WTC11 (cell line): ENCODE results near the gene NAGS. TPM values are rescaled to one million over a fixed set of nuclear protein-coding genes. Genes with fewer than 3 reads are reported as not detected.

ENCODE experiments used
- ATAC-seq: fragments of 200-7000 bp; cut with Tn5 transposase; 2 replicates; pipeline ENCODE4 v1.10.0; 2021; ENCODE audit warnings: mild to moderate bottlenecking, moderate library complexity
- CTCF ChIA-PET: fragments of 300-600 bp; sonication (Branson Sonifier 250); formaldehyde crosslinking; loops from one replicate; lab custom pipeline; 2021; ENCODE audit warnings: antibody characterized with exemption; lab: Charles Lee
- POLR2A ChIA-PET: fragments of 350-600 bp; sonication (Branson Sonifier 250); formaldehyde crosslinking; loops from one replicate; lab custom pipeline; 2021; ENCODE audit warnings: antibody characterized with exemption; lab: Charles Lee
- DNase-seq: peaks from one replicate; pipeline ENCODE4 v3.0.0; 2021; ENCODE audit warnings: low spot score
- H3K27ac Mint-ChIP-seq: 2 replicates; pipeline ENCODE4 v1.8.0; 2021; ENCODE audit warnings: mixed read lengths
- H3K27me3 Mint-ChIP-seq: 2 replicates; pipeline ENCODE4 v1.8.0; 2021; ENCODE audit warnings: low read depth, mild to moderate bottlenecking, moderate library complexity, mixed read lengths
- H3K36me3 Mint-ChIP-seq: 2 replicates; pipeline ENCODE4 v1.8.0; 2021; ENCODE audit warnings: mixed read lengths
- H3K4me1 Mint-ChIP-seq: 2 replicates; pipeline ENCODE4 v1.8.0; 2022; ENCODE audit warnings: mixed read lengths
- H3K4me3 Mint-ChIP-seq: 2 replicates; pipeline ENCODE4 v1.8.0; 2021; ENCODE audit warnings: mild to moderate bottlenecking, moderate library complexity, mixed read lengths
- H3K9me3 Mint-ChIP-seq: 2 replicates; pipeline ENCODE4 v1.8.0; 2021; ENCODE audit warnings: mixed read lengths
- ATF1 ChIP-seq: sonication (generic); formaldehyde crosslinking; IDR thresholded peaks from 2 replicates; pipeline ENCODE4 v1.8.1; 2023; ENCODE audit warnings: mild to moderate bottlenecking, moderate library complexity, missing genetic modification reagents
- ETV6 ChIP-seq: sonication (generic); formaldehyde crosslinking; IDR thresholded peaks from 2 replicates; pipeline ENCODE4 v1.8.1; 2022; ENCODE audit warnings: mild to moderate bottlenecking, missing genetic modification reagents
- GABPB1 ChIP-seq: sonication (generic); formaldehyde crosslinking; IDR thresholded peaks from 2 replicates; pipeline ENCODE4 v1.8.1; 2023; ENCODE audit warnings: mild to moderate bottlenecking, missing genetic modification reagents
- MYBL2 ChIP-seq: sonication (generic); formaldehyde crosslinking; IDR thresholded peaks from 2 replicates; pipeline ENCODE4 v1.8.1; 2023; ENCODE audit warnings: mild to moderate bottlenecking, moderate library complexity, missing genetic modification reagents
- NR3C1 ChIP-seq: sonication (generic); formaldehyde crosslinking; conservative IDR thresholded peaks from 2 replicates; pipeline ENCODE4 v1.8.1; 2023; ENCODE audit warnings: low read depth, mild to moderate bottlenecking, missing genetic modification reagents
- OVOL2 ChIP-seq: fragments of 250-450 bp; sonication (Bioruptor Pico); IDR thresholded peaks from 2 replicates; pipeline ENCODE4 v1.9.0; 2021; ENCODE audit warnings: mild to moderate bottlenecking, borderline replicate concordance
- RELA ChIP-seq: sonication (generic); formaldehyde crosslinking; IDR thresholded peaks from 2 replicates; pipeline ENCODE4 v1.8.1; 2022; ENCODE audit warnings: missing genetic modification reagents, mild to moderate bottlenecking, borderline replicate concordance
- ZBTB21 ChIP-seq: sonication (generic); formaldehyde crosslinking; IDR thresholded peaks from 2 replicates; pipeline ENCODE4 v1.8.1; 2023; ENCODE audit warnings: mild to moderate bottlenecking, missing genetic modification reagents, borderline replicate concordance
- ZNF317 ChIP-seq: sonication (generic); formaldehyde crosslinking; IDR thresholded peaks from 2 replicates; pipeline ENCODE4 v1.8.1; 2023; ENCODE audit warnings: low read depth, mild to moderate bottlenecking, moderate library complexity, missing genetic modification reagents, borderline replicate concordance
- total RNA-seq: library from RNA; stranded (reverse); gene quantifications from 3 replicates; pipeline ENCODE4 v1.2.3, GENCODE V29; 2021
- TF ChIP-seq, protein P1 (sequence below): sonication (generic); formaldehyde crosslinking; IDR thresholded peaks from 2 replicates; pipeline ENCODE4 v1.8.1; 2022; ENCODE audit warnings: low read depth, mild to moderate bottlenecking, moderate library complexity, missing genetic modification reagents, borderline replicate concordance
- TF ChIP-seq, protein P2 (sequence below): sonication (generic); formaldehyde crosslinking; IDR thresholded peaks from 2 replicates; pipeline ENCODE4 v1.8.0; 2022; ENCODE audit warnings: mild to moderate bottlenecking, missing genetic modification reagents
- TF ChIP-seq, protein P3 (sequence below): sonication (generic); formaldehyde crosslinking; conservative IDR thresholded peaks from 2 replicates; pipeline ENCODE4 v1.8.1; 2022; ENCODE audit warnings: mild to moderate bottlenecking, missing genetic modification reagents
- TF ChIP-seq, protein P4 (sequence below): sonication (generic); formaldehyde crosslinking; IDR thresholded peaks from 2 replicates; pipeline ENCODE4 v1.8.0; 2023; ENCODE audit warnings: missing genetic modification reagents

Gene NAGS
- total RNA-seq, 1 experiment from 2014 or later: 8.6 TPM

GRCh38 chr17:44000871-44001460 is 3.5 kb upstream of the NAGS start:
- ChIA-PET CTCF (interaction anchor here (1.1 to 2.1 kb wide), 5 partner anchors 11 to 115 kb away, joined by 3 to 8 read pairs (median 4); no protein-coding TSS in a partner anchor), POLR2A (no interaction called here)
- no peaks in the 10 kb centered on the region for H3K9me3 Mint-ChIP-seq
- no peaks in the 10 kb centered on the region for H3K36me3 Mint-ChIP-seq
- H3K4me3 Mint-ChIP-seq: no peak overlapping the region
- no peak overlapping the region for H3K27ac Mint-ChIP-seq
- peaks cover 21% of the 10 kb centered on the region for H3K27me3 Mint-ChIP-seq
- DNase-seq: no peak
- TF ChIP-seq ZNF317 (CRISPR knock-in tag) (no peak), OVOL2 (no peak), ZBTB21 (CRISPR knock-in tag) (no peak), ETV6 (no peak), ATF1 (CRISPR knock-in tag) (no peak), GABPB1 (CRISPR knock-in tag) (no peak), MYBL2 (CRISPR knock-in tag) (no peak), NR3C1 (no peak)
- TF ChIP-seq, protein P1, sequence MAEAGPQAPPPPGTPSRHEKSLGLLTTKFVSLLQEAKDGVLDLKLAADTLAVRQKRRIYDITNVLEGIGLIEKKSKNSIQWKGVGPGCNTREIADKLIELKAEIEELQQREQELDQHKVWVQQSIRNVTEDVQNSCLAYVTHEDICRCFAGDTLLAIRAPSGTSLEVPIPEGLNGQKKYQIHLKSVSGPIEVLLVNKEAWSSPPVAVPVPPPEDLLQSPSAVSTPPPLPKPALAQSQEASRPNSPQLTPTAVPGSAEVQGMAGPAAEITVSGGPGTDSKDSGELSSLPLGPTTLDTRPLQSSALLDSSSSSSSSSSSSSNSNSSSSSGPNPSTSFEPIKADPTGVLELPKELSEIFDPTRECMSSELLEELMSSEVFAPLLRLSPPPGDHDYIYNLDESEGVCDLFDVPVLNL (CRISPR knock-in tag): no peak
- TF ChIP-seq, protein P2, sequence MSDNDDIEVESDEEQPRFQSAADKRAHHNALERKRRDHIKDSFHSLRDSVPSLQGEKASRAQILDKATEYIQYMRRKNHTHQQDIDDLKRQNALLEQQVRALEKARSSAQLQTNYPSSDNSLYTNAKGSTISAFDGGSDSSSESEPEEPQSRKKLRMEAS (CRISPR knock-in tag): no peak
- ATAC-seq: no peak
- H3K4me1 Mint-ChIP-seq: peaks cover 8% of the 10 kb centered on the region

GRCh38 chr17:44001461-44001920 is 2.9 kb upstream of the NAGS start:
- Mint-ChIP-seq H3K4me3 (no peak overlapping the region), H3K4me1 (peaks cover 10% of the 10 kb centered on the region), H3K27ac (no peak overlapping the region), H3K9me3 (no peaks in the 10 kb centered on the region), H3K27me3 (peaks cover 27% of the 10 kb centered on the region), H3K36me3 (no peaks in the 10 kb centered on the region)
- CTCF ChIA-PET: interaction anchor here (1.1 to 2.1 kb wide), 4 partner anchors 12 to 91 kb away, joined by 3 to 8 read pairs (median 4); no protein-coding TSS in a partner anchor
- POLR2A ChIA-PET: no interaction called here
- no peak for ATAC-seq
- TF ChIP-seq GABPB1 (CRISPR knock-in tag): peak; percentile 79
- TF ChIP-seq, protein P3, sequence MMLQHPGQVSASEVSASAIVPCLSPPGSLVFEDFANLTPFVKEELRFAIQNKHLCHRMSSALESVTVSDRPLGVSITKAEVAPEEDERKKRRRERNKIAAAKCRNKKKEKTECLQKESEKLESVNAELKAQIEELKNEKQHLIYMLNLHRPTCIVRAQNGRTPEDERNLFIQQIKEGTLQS (CRISPR knock-in tag): no peak
- no peak for DNase-seq

DNA sequence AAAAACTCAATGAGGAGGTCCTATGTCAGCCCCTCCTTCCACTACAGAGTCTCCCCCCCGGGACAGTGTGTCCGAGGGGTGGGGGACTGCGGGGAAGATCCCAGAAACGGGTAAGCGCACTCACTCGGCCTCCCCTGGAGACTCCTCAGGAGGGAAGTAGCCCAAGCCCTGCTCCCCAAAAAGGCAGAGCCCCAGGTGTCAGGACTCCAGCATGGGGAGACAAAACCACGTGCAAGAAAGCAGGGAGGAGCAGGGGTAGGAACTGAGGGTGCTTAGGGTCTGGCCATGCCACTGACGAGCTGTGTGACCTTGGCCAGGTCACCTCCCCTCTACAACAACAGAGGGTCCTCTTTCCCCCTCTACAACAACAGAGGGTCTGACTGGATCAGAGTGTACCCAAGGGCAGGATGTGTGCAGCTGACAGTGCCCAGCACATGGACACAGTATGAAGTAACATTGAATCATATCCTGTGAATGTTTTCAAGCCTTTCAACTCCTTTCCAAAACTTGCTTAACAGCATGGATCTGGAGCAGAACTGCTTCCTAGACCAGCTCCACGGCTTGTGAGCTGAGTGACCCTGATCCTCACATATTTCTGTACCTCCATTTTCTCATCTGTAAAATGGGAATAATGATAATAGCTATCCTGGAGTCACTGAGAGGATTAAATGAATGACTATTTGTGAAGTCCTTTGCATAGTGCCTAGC is 2.1 kb upstream of the NAGS start:
- Mint-ChIP-seq H3K27ac (no peak overlapping the region), H3K36me3 (no peaks in the 10 kb centered on the region), H3K4me3 (no peak overlapping the region), H3K4me1 (peaks cover 10% of the 10 kb centered on the region), H3K9me3 (no peaks in the 10 kb centered on the region), H3K27me3 (peaks cover 27% of the 10 kb centered on the region)
- no peak for ATAC-seq
- ChIA-PET POLR2A (no interaction called here), CTCF (interaction anchor here (1.1 to 2.1 kb wide), 3 partner anchors 12 to 58 kb away, joined by 4 to 8 read pairs (median 4); no protein-coding TSS in a partner anchor)
- no peak for DNase-seq
- TF ChIP-seq RELA (no peak), GABPB1 (CRISPR knock-in tag) (peak; percentile 100)
- TF ChIP-seq, protein P4, sequence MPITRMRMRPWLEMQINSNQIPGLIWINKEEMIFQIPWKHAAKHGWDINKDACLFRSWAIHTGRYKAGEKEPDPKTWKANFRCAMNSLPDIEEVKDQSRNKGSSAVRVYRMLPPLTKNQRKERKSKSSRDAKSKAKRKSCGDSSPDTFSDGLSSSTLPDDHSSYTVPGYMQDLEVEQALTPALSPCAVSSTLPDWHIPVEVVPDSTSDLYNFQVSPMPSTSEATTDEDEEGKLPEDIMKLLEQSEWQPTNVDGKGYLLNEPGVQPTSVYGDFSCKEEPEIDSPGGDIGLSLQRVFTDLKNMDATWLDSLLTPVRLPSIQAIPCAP (CRISPR knock-in tag): no peak
